ENCODE results near the gene XCR1.

XCR1 gene

GRCh38 chr3:45969116-45969515, 58.2 kb downstream of the XCR1 start:
- Histone ChIP-seq H3K36me3 (ENCODE audit: control insufficient read depth in 1 of 2, insufficient read depth in 2 of 2, low read depth in 1 of 2, low read length in 2 of 2) (peaks cover 45 to 85% of the 10 kb centered on the region in 2 experiments), H3K23ac (ENCODE audit: low read length in 2 of 2) (no peak overlapping the region), H2BK5ac (ENCODE audit: low read depth, low read length, poor library complexity, severe bottlenecking) (no peak overlapping the region), H2AFZ (ENCODE audit: low read depth, low read length) (no peak overlapping the region), H3K4me2 (ENCODE audit: low read length, poor library complexity, severe bottlenecking) (no peak overlapping the region), H2BK12ac (ENCODE audit: low read length in 2 of 2) (no peak overlapping the region), H3K4ac (ENCODE audit: low read depth in 1 of 2, low read length in 2 of 2) (no peak overlapping the region), H3K79me1 (replicated peaks; ENCODE audit: low read length, poor library complexity, severe bottlenecking) (peaks cover 9% of the 10 kb centered on the region), H2BK120ac (ENCODE audit: low read depth, low read length) (no peak overlapping the region), H4K8ac (ENCODE audit: low read length) (no peak overlapping the region), H3K4me1 (ENCODE audit: control insufficient read depth, insufficient read depth, low read depth, low read length) (peaks cover 23% of the 10 kb centered on the region), H3K27ac (ENCODE audit: low read length, poor library complexity, severe bottlenecking) (no peak overlapping the region), H3K14ac (ENCODE audit: low read length in 2 of 2) (no peak overlapping the region), H4K91ac (ENCODE audit: low read length) (no peak overlapping the region), H2BK15ac (ENCODE audit: low read depth, poor library complexity, severe bottlenecking) (no peak overlapping the region), H2AK5ac (ENCODE audit: low read length, severe bottlenecking) (no peak overlapping the region), H3K27me3 (ENCODE audit: control insufficient read depth in 1 of 2, insufficient read depth in 1 of 2, low read length in 2 of 2) (no peaks in the 10 kb centered on the region), H3K4me3 (ENCODE audit: insufficient read depth in 1 of 2, low read depth in 1 of 2, low read length in 2 of 2) (no peak overlapping the region), H3K9me3 (ENCODE audit: control insufficient read depth, low read length) (no peaks in the 10 kb centered on the region), H3K9ac (ENCODE audit: low read length) (no peak overlapping the region), H3K18ac (ENCODE audit: low read depth in 1 of 2, low read length in 2 of 2) (no peak overlapping the region)
- WGBS, result 94% methylated on average over 2 of the region's 3 CpGs
- DNase-seq, result no peak

DNA sequence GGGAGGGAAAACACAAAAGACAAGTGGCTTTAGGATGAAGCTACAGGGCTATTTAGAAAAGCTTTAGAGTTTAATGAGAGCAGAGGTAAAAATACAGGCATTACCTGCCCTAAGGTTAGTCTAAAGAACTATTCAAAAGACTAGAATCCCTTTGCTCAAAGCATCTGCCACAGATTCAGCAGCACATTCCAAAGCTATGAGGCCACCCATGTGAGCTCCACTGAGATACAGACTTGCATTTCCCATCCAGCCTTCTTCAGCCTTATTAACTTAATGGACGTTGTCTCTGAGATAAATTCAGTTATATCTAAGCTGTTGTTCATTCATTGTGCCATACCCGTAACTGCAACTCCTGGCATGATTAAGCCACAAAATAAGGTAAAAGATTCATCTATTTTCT, 58.6 kb downstream of the XCR1 start:
- WGBS, result 67% methylated on average over 2 of the region's 2 CpGs
- no peak overlapping the region for H2BK12ac ChIP-seq (ENCODE audit: low read length in 2 of 2)
- H3K9me3 ChIP-seq (ENCODE audit: control insufficient read depth, low read length), result no peaks in the 10 kb centered on the region
- H4K91ac ChIP-seq (ENCODE audit: low read length), result no peak overlapping the region
- no peak overlapping the region for H3K27ac ChIP-seq (ENCODE audit: low read length, poor library complexity, severe bottlenecking)
- H3K4me1 ChIP-seq (ENCODE audit: control insufficient read depth, insufficient read depth, low read depth, low read length), result peaks cover 23% of the 10 kb centered on the region
- peaks cover 47 to 87% of the 10 kb centered on the region in 2 experiments for H3K36me3 ChIP-seq (ENCODE audit: control insufficient read depth in 1 of 2, insufficient read depth in 2 of 2, low read depth in 1 of 2, low read length in 2 of 2)
- no peak overlapping the region for H2AFZ ChIP-seq (ENCODE audit: low read depth, low read length)
- H3K9ac ChIP-seq (ENCODE audit: low read length), result no peak overlapping the region
- no peak overlapping the region for H3K18ac ChIP-seq (ENCODE audit: low read depth in 1 of 2, low read length in 2 of 2)
- peak; percentile 59 for DNase-seq
- H3K23ac ChIP-seq (ENCODE audit: low read length in 2 of 2), result no peak overlapping the region
- no peak overlapping the region for H2BK15ac ChIP-seq (ENCODE audit: low read depth, poor library complexity, severe bottlenecking)
- no peak overlapping the region for H2BK120ac ChIP-seq (ENCODE audit: low read depth, low read length)
- no peak overlapping the region for H2BK5ac ChIP-seq (ENCODE audit: low read depth, low read length, poor library complexity, severe bottlenecking)
- H4K8ac ChIP-seq (ENCODE audit: low read length), result no peak overlapping the region
- no peak overlapping the region for H3K14ac ChIP-seq (ENCODE audit: low read length in 2 of 2)
- H3K4me2 ChIP-seq (ENCODE audit: low read length, poor library complexity, severe bottlenecking), result no peak overlapping the region
- no peaks in the 10 kb centered on the region for H3K27me3 ChIP-seq (ENCODE audit: control insufficient read depth in 1 of 2, insufficient read depth in 1 of 2, low read length in 2 of 2)
- no peak overlapping the region for H3K4me3 ChIP-seq (ENCODE audit: insufficient read depth in 1 of 2, low read depth in 1 of 2, low read length in 2 of 2)
- H2AK5ac ChIP-seq (ENCODE audit: low read length, severe bottlenecking), result no peak overlapping the region
- H3K4ac ChIP-seq (ENCODE audit: low read depth in 1 of 2, low read length in 2 of 2), result no peak overlapping the region
- peaks cover 9% of the 10 kb centered on the region for H3K79me1 ChIP-seq (replicated peaks; ENCODE audit: low read length, poor library complexity, severe bottlenecking)

GRCh38 chr3:45968149-45968548, 59.1 kb downstream of the XCR1 start:
- Histone ChIP-seq H3K27ac (ENCODE audit: low read length, poor library complexity, severe bottlenecking) (no peak overlapping the region), H3K27me3 (ENCODE audit: control insufficient read depth in 1 of 2, insufficient read depth in 1 of 2, low read length in 2 of 2) (no peaks in the 10 kb centered on the region), H3K4me2 (ENCODE audit: low read length, poor library complexity, severe bottlenecking) (no peak overlapping the region), H2AK5ac (ENCODE audit: low read length, severe bottlenecking) (peak overlapping the region; percentile 8), H4K91ac (ENCODE audit: low read length) (no peak overlapping the region), H2BK15ac (ENCODE audit: low read depth, poor library complexity, severe bottlenecking) (no peak overlapping the region), H2BK12ac (ENCODE audit: low read length in 2 of 2) (no peak overlapping the region), H3K4me3 (ENCODE audit: insufficient read depth in 1 of 2, low read depth in 1 of 2, low read length in 2 of 2) (no peak overlapping the region), H2BK5ac (ENCODE audit: low read depth, low read length, poor library complexity, severe bottlenecking) (no peak overlapping the region), H2BK120ac (ENCODE audit: low read depth, low read length) (no peak overlapping the region), H3K4me1 (ENCODE audit: control insufficient read depth, insufficient read depth, low read depth, low read length) (peaks cover 23% of the 10 kb centered on the region), H3K18ac (ENCODE audit: low read depth in 1 of 2, low read length in 2 of 2) (no peak overlapping the region), H3K4ac (ENCODE audit: low read depth in 1 of 2, low read length in 2 of 2) (peak overlapping the region in 1 of 2 experiments; percentile 21), H3K9ac (ENCODE audit: low read length) (no peak overlapping the region), H4K8ac (ENCODE audit: low read length) (no peak overlapping the region), H3K23ac (ENCODE audit: low read length in 2 of 2) (no peak overlapping the region), H3K14ac (ENCODE audit: low read length in 2 of 2) (no peak overlapping the region), H3K36me3 (ENCODE audit: control insufficient read depth in 1 of 2, insufficient read depth in 2 of 2, low read depth in 1 of 2, low read length in 2 of 2) (peaks cover 51 to 89% of the 10 kb centered on the region in 2 experiments), H2AFZ (ENCODE audit: low read depth, low read length) (no peak overlapping the region), H3K9me3 (ENCODE audit: control insufficient read depth, low read length) (no peaks in the 10 kb centered on the region), H3K79me1 (replicated peaks; ENCODE audit: low read length, poor library complexity, severe bottlenecking) (peaks cover 9% of the 10 kb centered on the region)
- no peak for DNase-seq
- WGBS, result 98% methylated on average over 9 of the region's 9 CpGs

DNA sequence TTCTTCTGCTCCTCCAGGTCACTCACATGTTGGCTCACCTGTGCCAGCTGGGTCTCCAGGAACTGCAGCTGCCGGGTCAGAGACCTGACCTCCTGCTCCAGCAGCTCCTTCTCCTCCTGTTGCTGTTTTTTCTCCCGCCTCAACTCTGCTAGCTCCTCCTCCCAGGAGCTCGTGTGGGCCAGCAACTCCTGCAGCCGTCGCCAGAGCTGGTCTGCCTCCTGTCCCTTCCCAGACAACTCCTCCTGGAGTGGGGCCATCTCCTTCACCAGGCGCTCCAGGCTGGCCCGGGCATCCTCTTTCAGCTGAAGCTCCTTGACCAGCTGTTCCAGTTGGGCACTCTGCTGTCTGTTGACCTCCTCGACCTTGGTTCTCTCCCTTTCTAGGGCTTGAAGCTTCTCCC, 59.6 kb downstream of the XCR1 start:
- no peak overlapping the region for H2BK15ac ChIP-seq (ENCODE audit: low read depth, poor library complexity, severe bottlenecking)
- H3K9ac ChIP-seq (ENCODE audit: low read length), result no peak overlapping the region
- no peak overlapping the region for H3K23ac ChIP-seq (ENCODE audit: low read length in 2 of 2)
- H3K14ac ChIP-seq (ENCODE audit: low read length in 2 of 2), result no peak overlapping the region
- no peak overlapping the region for H4K91ac ChIP-seq (ENCODE audit: low read length)
- H3K27me3 ChIP-seq (ENCODE audit: control insufficient read depth in 1 of 2, insufficient read depth in 1 of 2, low read length in 2 of 2), result no peaks in the 10 kb centered on the region
- peaks cover 9% of the 10 kb centered on the region for H3K79me1 ChIP-seq (replicated peaks; ENCODE audit: low read length, poor library complexity, severe bottlenecking)
- H3K4me1 ChIP-seq (ENCODE audit: control insufficient read depth, insufficient read depth, low read depth, low read length), result peaks cover 21% of the 10 kb centered on the region
- H3K4ac ChIP-seq (ENCODE audit: low read depth in 1 of 2, low read length in 2 of 2), result no peak overlapping the region
- no peak overlapping the region for H2BK120ac ChIP-seq (ENCODE audit: low read depth, low read length)
- no peak overlapping the region for H4K8ac ChIP-seq (ENCODE audit: low read length)
- no peaks in the 10 kb centered on the region for H3K9me3 ChIP-seq (ENCODE audit: control insufficient read depth, low read length)
- no peak overlapping the region for H2AFZ ChIP-seq (ENCODE audit: low read depth, low read length)
- peaks cover 53 to 93% of the 10 kb centered on the region in 2 experiments for H3K36me3 ChIP-seq (ENCODE audit: control insufficient read depth in 1 of 2, insufficient read depth in 2 of 2, low read depth in 1 of 2, low read length in 2 of 2)
- no peak overlapping the region for H2BK5ac ChIP-seq (ENCODE audit: low read depth, low read length, poor library complexity, severe bottlenecking)
- DNase-seq, result no peak
- 88% methylated on average over 8 of the region's 8 CpGs for WGBS
- no peak overlapping the region for H2BK12ac ChIP-seq (ENCODE audit: low read length in 2 of 2)
- H3K4me3 ChIP-seq (ENCODE audit: insufficient read depth in 1 of 2, low read depth in 1 of 2, low read length in 2 of 2), result no peak overlapping the region
- H3K27ac ChIP-seq (ENCODE audit: low read length, poor library complexity, severe bottlenecking), result no peak overlapping the region
- no peak overlapping the region for H3K18ac ChIP-seq (ENCODE audit: low read depth in 1 of 2, low read length in 2 of 2)
- H3K4me2 ChIP-seq (ENCODE audit: low read length, poor library complexity, severe bottlenecking), result no peak overlapping the region
- no peak overlapping the region for H2AK5ac ChIP-seq (ENCODE audit: low read length, severe bottlenecking)
